Loucy (cell line): Measurements from ENCODE around the gene DDX60.

Source experiments
- CTCF ChIP-seq: fragments of 200-600 bp; sonication (generic); conservative IDR thresholded peaks from 2 replicates; pipeline ENCODE4 v1.5.1; 2014; ENCODE audit warnings: mild to moderate bottlenecking, antibody characterized with exemption, low read length
- EZH2phosphoT487 ChIP-seq: fragments of 200-600 bp; IDR thresholded peaks from 2 replicates; pipeline ENCODE4 v1.6.1; 2018; ENCODE audit warnings: antibody characterized with exemption, mild to moderate bottlenecking, moderate library complexity, borderline replicate concordance

GRCh38 chr4:168248176-168248710 lies 70.3 kb downstream of the DDX60 start:
- no peak for TF ChIP-seq CTCF
- no peak for TF ChIP-seq EZH2phosphoT487
